NCI-H524 (cell line): ENCODE measurements around the gene VCX3A.
"Not testable (repeated sequence)": the region's sequence is repeated elsewhere in the genome, so short reads cannot be mapped to it uniquely, and the experiment has no call there.

Experiments
- DNase-seq, 2 experiments: peaks; one replicate each; lab custom pipeline; 2025; lab: John Stamatoyannopoulos, UW

VCX3A gene

DNA sequence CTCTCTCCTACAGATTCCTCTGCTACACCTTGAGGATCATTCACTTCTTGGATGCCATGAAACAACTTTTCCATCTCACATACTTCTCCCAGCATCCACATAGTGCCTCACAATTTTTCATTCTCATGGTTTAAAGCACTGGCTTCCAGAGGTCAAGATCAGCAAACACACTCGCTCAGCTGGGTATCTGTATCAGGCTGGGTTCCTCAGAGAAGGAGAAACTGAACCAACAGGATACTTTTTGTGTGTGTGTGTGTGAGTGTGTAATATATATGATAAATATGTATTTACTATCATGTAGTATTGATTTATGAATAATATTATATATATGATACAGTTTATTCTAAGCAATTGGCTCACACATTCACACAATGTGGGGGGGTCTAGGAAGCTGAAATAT lies at the start of gene VCX3A:
Gene VCX3A, minus strand, starts transcription at position 101 of the 400 bp plus-strand sequence. CDS start 621 bp downstream, outside the sequence.
- not testable (repeated sequence) for DNase-seq

DNA sequence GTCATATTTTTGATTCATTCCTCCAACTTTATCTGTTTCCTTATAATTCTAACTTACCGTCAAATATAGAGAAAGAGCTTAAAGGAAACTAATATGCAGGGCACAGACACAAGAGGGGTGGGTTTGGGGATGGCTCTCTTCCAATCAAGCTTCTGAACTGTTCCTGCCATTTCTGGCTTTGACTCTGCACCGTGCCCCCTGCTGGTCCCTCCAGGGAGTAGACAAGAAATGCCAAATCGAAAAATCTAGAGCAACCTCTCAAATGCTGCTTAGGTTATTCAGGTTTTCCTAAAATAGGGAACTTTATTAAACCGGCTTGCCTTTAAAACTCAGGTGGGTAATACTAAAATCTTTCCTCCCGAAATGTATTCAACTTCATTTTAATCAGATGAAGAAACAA lies 39.8 kb upstream of the VCX3A start:
- peak in 1 of 2 experiments; percentile 20 for DNase-seq

DNA sequence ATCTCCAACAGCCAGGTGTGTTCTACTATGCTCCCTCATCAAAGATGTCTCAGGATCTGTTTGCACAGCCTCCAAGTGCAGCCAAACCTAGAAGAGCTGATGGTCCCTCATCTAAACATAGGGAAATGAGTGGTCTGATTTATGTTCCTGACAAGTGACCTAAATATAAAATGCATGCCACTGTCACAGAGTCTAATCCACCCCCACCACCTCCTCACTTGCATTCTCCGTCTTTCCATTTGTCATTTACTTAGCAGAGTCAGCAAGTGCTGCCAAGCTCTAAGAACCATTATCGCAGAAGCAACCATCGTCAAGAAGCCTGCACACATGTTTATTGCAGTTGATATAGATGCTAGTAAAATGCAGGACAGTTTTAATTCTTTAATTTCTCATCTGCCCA lies 33.1 kb upstream of the VCX3A start:
- DNase-seq: no peak

DNA sequence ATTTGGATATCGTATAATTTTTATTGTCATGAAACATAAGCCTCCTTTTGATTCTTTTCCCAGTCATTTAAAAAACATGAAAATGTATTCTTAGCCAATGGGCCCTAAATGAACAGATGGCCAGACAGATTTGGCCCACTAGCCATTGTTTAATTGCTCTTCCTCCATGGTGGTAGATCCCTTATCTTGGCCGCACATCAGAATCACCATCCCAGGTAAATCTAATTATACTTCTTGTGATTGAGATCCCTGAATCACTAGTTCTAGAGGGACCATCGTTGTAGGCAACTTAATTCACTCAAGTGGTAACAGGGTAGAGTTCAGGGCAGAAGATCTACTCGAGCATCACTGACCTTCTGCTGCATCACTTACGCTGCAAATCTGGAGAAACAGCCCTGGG lies 24.1 kb upstream of the VCX3A start:
- DNase-seq: peak; percentile 48 to 86

DNA sequence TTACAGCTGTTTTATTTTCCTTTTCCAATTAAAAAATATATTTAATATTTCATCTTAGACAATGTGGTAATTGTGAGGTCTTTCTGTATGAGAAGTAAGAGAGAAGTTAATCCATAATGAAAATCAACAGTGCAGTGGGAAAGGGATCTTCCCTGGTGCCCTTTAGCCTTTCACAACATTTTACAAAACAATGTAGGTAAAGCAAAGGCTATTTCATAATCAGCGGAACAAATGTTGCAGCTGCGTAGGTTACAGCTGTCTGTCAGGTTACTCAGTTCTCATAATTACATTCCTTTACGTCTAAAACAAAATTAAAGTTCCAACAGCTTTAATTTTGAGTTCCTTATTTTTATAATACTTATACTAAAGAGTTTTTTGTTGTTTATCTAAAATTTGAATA lies 22.8 kb upstream of the VCX3A start:
- no peak for DNase-seq

DNA sequence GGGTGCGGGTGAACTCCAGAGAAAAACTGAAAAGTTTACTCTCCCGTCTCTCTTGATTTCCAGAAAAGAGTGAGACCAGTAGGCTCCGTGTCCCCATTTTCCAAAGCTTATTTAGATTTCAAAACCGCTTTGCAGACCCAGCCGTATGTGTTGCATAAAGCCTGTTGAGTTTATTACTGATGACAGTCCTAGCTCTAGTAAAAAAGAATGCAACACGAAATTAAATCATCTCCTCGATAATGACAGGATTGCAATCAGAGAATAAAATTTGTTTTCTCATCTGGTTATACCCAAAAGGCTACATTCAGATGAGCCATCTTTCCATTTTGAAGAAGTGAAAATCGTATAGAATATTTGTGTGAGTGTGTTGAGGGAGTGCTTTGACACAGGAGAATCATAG lies 16.1 kb upstream of the VCX3A start:
- DNase-seq: no peak

DNA sequence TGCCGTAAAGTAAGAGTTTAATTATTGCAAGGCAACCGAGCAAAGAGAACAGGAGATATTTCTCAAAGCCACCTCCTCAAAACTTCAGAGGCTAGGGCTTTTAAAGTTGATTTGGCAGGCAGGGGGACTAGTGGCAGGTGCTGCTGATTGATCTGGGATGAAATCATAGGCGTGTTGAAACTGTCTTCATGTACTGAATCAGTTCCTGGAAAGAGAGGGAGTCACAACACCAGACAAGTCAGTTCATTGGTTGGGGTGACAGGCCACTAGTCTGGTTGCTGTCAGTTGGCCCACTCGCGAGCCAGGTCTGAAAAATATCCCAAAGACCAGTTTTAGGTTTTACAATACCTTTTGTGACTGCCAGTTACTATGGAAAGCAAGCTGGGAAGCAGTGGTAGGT lies 10.8 kb upstream of the VCX3A start:
- DNase-seq: no peak

DNA sequence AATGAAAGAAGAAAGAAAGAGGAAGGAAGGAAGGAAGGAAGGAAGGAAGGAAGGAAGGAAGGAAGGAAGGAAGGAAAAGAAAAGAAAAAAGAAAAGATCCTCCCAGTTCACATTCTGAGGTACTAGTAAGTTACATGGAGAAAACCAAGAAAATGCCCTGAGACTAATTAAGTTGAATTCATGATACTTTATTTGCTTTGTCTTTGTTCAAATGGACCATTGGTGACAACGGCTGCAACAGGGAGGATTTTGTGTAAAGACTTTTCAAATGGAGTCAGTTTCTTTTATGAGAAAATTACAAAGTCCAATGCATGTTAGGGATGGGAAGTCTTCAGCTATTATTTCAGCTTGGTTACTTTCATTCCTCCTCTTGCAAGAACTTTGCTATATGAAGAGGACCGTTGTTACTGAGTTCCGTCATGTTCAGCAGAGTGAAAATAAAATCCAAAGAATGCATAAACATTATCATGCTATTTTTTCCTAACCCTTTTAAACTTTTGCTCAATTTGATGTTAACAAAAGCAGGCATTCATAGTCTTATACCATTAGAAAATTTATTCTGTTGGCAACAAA lies 8.3 kb downstream of the VCX3A start:
- no peak for DNase-seq

DNA sequence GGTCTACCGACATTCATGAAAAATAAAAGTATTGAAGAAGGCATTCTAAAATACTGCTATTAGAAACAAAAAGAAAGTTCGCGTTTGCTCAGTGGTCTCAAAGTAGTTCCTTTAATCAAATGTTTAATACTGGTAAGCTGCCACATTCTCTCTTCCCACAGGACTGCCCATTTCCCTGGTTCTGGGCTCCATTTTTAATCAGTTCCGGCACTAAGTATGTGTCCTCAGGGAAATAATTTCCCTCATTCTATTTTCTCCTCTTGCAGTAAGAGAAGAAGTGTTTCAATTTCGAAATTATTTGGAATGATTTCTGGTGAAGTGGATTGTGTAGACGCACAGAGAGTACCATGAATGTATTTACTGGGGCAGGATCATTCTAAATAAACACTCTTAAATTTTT lies 17.5 kb downstream of the VCX3A start:
- DNase-seq: no peak

DNA sequence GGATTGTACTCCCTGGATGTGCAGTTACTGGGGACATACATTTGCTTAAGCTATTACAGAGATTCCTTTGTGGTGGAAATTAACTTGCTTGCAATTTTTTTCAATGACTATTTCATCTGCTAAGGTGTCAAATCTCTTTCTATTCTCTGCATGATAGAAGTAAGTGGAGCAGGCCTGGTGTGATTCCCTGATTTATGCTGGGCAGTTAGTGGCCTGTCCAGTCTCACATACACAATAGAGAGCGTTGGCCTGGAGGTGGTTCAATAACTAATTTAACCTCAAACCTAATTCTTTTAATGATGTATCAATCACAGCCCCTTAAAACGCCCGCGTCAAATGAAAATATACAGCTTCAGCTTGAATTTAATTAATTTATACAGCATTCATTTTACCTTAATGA lies 28.5 kb downstream of the VCX3A start:
- DNase-seq: no peak

DNA sequence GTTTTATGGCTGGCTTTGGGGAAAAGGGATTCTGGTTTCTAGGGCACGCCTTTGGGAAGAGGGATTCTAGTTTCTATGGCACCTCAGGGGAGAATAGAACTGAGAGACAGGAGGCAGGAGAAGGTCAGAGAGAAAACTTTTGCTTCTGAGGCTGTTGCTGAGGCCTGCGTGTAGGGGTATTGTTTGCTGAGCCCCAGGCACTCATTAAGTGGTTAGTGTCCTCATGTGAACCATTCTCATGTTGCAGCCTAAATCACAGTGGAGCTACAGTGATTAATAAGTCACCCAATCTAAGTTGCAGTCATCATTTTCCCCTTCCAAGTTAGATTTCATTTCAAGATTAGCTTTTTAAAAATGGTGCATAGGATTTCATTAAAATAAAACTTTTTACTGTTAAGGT lies 29.0 kb downstream of the VCX3A start:
- DNase-seq: peak; percentile 0 to 60

DNA sequence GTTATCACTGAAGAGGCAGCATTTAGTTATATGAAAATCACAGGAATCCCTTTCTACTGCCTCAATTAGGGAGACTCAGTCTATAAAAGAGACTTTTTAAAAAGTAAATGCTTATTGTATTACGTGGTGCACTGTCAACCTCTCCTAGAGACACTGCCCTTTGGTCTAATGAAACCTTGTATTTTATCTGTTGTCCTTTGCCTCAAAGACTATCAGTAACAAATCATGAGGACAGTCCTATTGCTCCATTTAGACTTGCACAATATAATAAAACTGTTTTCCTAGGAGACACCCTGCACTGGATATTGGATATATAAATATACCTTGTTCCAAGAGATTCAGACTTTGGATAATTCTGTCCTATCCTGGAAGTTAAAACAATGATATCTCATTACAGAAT lies 34.2 kb downstream of the VCX3A start:
- DNase-seq: no peak

DNA sequence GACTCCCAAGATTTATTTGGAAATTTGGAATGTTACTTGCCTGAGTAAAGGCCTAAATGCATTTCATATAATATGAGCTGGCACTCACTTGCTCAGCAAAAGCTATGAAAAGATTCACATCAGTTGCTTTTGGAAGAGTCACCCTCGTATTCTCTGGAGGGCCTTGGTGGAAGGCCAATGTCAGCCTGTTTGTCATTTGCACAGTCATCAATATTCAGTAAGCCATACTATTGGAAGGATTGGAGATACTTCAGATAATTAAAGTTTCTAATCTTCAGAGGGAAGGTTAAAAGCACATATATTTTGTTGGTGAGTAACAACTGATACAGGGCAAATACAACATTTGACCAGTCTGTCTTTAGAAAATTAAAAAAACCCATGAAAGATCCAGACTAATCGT lies 36.6 kb downstream of the VCX3A start:
- no peak for DNase-seq
